Activated CD4-positive, alpha-beta T cell treated with anti-CD3 and anti-CD28 coated beads, Interleukin-2, amount 10 ng/mL, durations not matched to agents 24 days and 14 days (primary cell): ENCODE data around the gene NR4A1. TPM values are rescaled to one million over a fixed set of nuclear protein-coding genes. Genes with fewer than 3 reads are reported as not detected.
A peak's percentile ranks its signal among the peaks of the same experiment; 100 is the strongest.

Experiments used
- DNase-seq: peaks from one replicate; pipeline ENCODE4 v3.0.0; 2022
- H3K27ac Mint-ChIP-seq: one replicate; pipeline ENCODE4 v1.8.0; 2022; ENCODE audit warnings: mild to moderate bottlenecking, mixed read lengths
- H3K27me3 Mint-ChIP-seq: one replicate; pipeline ENCODE4 v1.8.0; 2022; ENCODE audit warnings: mixed read lengths
- H3K36me3 Mint-ChIP-seq: one replicate; pipeline ENCODE4 v1.8.0; 2022; ENCODE audit warnings: low read depth, mild to moderate bottlenecking, mixed read lengths
- H3K4me1 Mint-ChIP-seq: one replicate; pipeline ENCODE4 v1.8.0; 2021; ENCODE audit warnings: mixed read lengths
- H3K4me3 Mint-ChIP-seq: one replicate; pipeline ENCODE4 v1.8.0; 2022; ENCODE audit warnings: mild to moderate bottlenecking, moderate library complexity, mixed read lengths
- H3K9me3 Mint-ChIP-seq: one replicate; pipeline ENCODE4 v1.8.0; 2021; ENCODE audit warnings: mixed read lengths
- intact Hi-C: fragments of 100-400 bp; cut with micrococcal nuclease; formaldehyde crosslinking; loops from one replicate; pipeline ENCODE4 v1.15.1; 2023
- total RNA-seq: library from RNA; stranded (reverse); gene quantifications from 2 replicates; pipeline ENCODE4 v1.2.3, GENCODE V29; 2022

NR4A1 gene
- total RNA-seq, 1 donor from 2014 or later, result 57.7 TPM

DNA sequence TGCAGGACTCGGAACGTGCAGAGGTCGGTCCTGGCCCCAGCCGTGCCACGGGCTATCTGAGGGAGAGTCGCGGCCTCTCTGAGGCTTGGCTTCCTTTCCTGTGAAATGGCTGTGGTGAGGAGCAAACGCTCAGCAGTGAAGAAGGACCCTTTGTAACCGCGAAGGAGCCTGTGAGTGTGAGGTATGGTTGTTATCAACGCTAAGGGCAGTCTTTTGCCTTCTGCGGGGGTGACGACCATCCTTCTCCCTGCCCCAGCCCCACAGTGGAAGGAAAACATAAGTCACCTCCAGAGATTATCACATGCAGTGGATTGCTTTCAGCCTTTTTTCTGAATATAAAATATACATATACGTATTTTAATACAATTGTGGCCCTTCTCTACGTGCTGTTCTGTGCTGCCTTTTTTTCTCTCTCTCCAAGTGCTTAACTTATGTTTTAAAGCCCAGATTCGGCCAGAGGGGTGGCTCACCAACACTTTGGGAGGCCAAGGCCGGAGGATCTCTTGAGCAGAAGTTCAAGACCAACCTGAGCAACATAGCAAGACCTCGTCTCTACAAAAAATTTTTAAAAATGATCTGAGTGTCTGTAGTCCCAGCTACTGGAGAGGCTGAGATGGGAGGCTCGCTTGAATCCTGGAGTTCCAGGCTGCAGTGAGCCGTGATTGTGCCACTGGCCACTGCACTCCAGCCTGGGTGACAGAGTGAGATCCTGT, 27.1 kb upstream of the NR4A1 start:
- no peaks in the 10 kb centered on the region for H3K9me3 Mint-ChIP-seq
- H3K27me3 Mint-ChIP-seq, result peaks cover 3% of the 10 kb centered on the region
- H3K4me3 Mint-ChIP-seq, result peak overlapping the region; percentile 87
- H3K27ac Mint-ChIP-seq, result peak overlapping the region; percentile 96
- H3K4me1 Mint-ChIP-seq, result peaks cover 39% of the 10 kb centered on the region
- intact Hi-C loops, result loop anchor here (1.0 to 2.0 kb wide), 5 partner anchors 9 to 71 kb away; no protein-coding TSS in a partner anchor
- DNase-seq, result no peak
- no peaks in the 10 kb centered on the region for H3K36me3 Mint-ChIP-seq

- no peaks in the 10 kb centered on the region for H3K9me3 Mint-ChIP-seq
- peaks cover 3% of the 10 kb centered on the region for H3K27me3 Mint-ChIP-seq
- H3K27ac Mint-ChIP-seq, result peak overlapping the region; percentile 96
- H3K4me1 Mint-ChIP-seq, result peaks cover 39% of the 10 kb centered on the region
- DNase-seq, result peak; percentile 91
- no peaks in the 10 kb centered on the region for H3K36me3 Mint-ChIP-seq
- intact Hi-C loops, result loop anchor here (1.0 to 2.0 kb wide), 6 partner anchors 11 to 95 kb away; partner anchors contain the start of genes ATG101 and NR4A1
- H3K4me3 Mint-ChIP-seq, result peak overlapping the region; percentile 87
These were observed 26.4 kb upstream of the NR4A1 start for GRCh38 chr12:52024845-52025230.

DNA sequence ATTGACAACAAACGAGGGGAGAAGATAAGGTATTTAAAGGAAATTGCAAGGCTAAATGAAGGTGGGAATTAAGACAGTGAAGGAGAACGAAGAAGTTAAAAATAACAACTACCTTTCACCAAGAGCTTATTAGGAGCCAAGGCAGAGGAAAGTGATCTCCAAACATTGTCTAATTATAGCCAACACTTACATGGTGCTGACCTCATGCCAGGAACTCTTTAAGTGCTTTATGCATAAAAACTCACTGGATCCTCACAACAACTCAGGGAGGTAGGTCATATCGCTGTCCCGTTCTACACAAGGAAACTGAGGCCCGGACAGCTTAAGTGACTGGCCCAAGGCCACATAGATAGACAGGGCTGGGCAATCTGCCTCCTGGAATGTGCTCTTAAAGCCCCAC, 25.0 kb upstream of the NR4A1 start:
- intact Hi-C loops, result no loop called here
- Mint-ChIP-seq H3K27ac (peak overlapping the region; percentile 49), H3K27me3 (no peaks in the 10 kb centered on the region), H3K4me1 (peaks cover 27% of the 10 kb centered on the region), H3K9me3 (no peaks in the 10 kb centered on the region), H3K4me3 (peak overlapping the region; percentile 87), H3K36me3 (no peaks in the 10 kb centered on the region)
- DNase-seq, result no peak

GRCh38 chr12:52027085-52027843, 24.0 kb upstream of the NR4A1 start:
- peaks cover 27% of the 10 kb centered on the region for H3K4me1 Mint-ChIP-seq
- intact Hi-C loops, result no loop called here
- no peak overlapping the region for H3K27ac Mint-ChIP-seq
- no peak overlapping the region for H3K4me3 Mint-ChIP-seq
- DNase-seq, result no peak
- H3K9me3 Mint-ChIP-seq, result no peaks in the 10 kb centered on the region
- no peaks in the 10 kb centered on the region for H3K27me3 Mint-ChIP-seq
- H3K36me3 Mint-ChIP-seq, result no peaks in the 10 kb centered on the region

DNA sequence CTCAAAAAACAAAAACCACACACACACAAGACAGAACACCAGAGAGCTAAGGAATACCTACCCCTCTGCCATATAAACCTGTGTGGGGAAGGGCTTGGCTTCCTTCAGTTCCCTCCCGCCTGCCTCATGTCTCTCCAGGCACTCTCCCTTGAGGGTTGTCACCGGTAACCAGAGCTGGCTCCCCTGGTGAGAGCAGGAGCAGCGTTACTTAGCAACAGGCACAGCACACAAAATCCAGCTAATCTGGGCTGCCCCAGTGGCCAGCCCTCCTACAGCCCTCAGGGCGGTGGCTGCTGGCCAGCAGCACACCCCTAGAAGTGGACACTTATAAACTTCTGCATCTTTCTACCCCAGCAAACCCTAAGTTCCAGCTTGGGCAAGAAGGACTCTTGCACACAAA, 21.6 kb upstream of the NR4A1 start:
- peaks cover 7% of the 10 kb centered on the region for H3K27me3 Mint-ChIP-seq
- no peak overlapping the region for H3K4me3 Mint-ChIP-seq
- H3K36me3 Mint-ChIP-seq, result no peaks in the 10 kb centered on the region
- H3K4me1 Mint-ChIP-seq, result peaks cover 31% of the 10 kb centered on the region
- H3K9me3 Mint-ChIP-seq, result no peaks in the 10 kb centered on the region
- DNase-seq, result no peak
- no peak overlapping the region for H3K27ac Mint-ChIP-seq
- intact Hi-C loops, result no loop called here

- peak overlapping the region; percentile 81 for H3K4me3 Mint-ChIP-seq
- peaks cover 35% of the 10 kb centered on the region for H3K4me1 Mint-ChIP-seq
- H3K9me3 Mint-ChIP-seq, result no peaks in the 10 kb centered on the region
- peaks cover 20% of the 10 kb centered on the region for H3K27me3 Mint-ChIP-seq
- DNase-seq, result no peak
- no peaks in the 10 kb centered on the region for H3K36me3 Mint-ChIP-seq
- peak overlapping the region; percentile 70 for H3K27ac Mint-ChIP-seq
- intact Hi-C loops, result loop anchor here (2.0 kb wide), 1 partner anchor 36 kb away; the partner anchor contains the start of gene ATG101
These were observed 18.8 kb upstream of the NR4A1 start for GRCh38 chr12:52032446-52032803.

DNA sequence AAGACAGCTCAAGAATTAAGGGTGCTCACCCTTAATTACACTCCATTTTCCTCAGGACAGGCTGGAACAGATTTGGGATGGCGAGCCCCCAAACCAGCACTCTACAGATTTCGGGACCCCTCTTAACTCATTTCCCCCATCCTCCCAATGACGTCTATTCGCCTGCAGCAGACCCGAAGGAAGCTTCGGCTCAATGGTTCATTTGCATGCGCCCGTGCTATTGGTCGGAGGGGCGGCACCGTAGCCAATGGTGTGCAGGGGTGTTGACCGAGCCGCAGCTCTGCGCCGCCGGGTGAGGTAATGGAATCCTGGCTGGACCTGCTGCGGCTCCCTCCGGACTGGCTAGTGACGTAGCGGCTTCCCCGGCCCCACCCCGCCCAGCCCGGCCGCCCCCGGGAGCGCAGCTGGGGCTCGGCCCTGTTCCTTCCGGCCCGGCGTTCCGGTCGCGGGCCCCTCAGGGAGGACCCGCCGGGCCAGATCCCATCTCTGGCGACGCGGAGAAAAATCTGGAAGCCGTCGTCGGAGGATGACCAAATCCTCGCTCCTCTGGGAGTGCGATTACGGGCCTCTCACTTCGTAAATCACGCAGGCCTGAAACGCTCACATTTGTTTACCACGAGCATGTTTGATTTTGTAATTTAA, 18.3 kb upstream of the NR4A1 start:
- peak overlapping the region; percentile 78 for H3K27ac Mint-ChIP-seq
- H3K4me1 Mint-ChIP-seq, result peaks cover 37% of the 10 kb centered on the region
- intact Hi-C loops, result loop anchor here (1.0 to 2.0 kb wide), 3 partner anchors 10 to 36 kb away; partner anchors contain the start of genes ATG101 and NR4A1
- no peaks in the 10 kb centered on the region for H3K9me3 Mint-ChIP-seq
- H3K27me3 Mint-ChIP-seq, result peaks cover 20% of the 10 kb centered on the region
- H3K4me3 Mint-ChIP-seq, result peak overlapping the region; percentile 81
- DNase-seq, result peak; percentile 97
- H3K36me3 Mint-ChIP-seq, result no peaks in the 10 kb centered on the region

DNA sequence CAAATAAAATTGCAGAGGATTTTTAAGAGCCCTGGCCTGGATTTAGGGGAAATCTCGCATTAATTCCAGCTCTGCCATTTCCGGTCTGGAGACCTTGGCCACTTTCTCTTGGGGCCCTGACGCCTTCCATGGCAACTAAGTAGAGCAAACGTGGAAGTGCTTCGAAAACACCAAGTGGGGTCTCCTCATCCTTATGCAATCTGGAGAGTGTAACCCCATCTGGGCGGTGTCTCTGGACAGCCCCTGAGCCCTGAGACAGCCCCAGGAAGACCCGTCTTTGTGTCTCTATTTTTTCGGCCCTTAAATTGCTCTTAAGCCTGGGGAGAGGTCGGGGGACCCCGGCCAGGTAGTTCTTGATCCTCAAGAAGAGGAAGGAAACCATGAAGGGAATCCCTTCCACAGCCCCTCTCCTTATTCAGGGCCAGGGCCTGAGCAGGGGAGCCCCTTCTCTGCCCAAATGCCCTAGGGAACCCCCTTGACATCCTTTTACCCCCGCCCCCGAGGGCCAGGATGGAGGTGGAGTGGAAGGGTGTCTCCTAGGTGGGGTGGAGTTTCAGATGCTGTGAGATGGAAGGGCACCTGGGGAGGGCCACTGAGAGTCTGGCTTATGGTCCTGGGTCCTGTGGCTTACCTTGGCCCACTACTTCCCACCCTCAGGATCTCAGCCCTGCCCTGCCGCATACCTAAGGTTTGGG, 17.6 kb upstream of the NR4A1 start:
- Mint-ChIP-seq H3K9me3 (no peaks in the 10 kb centered on the region), H3K27me3 (peaks cover 20% of the 10 kb centered on the region), H3K4me3 (peak overlapping the region; percentile 81), H3K4me1 (peaks cover 42% of the 10 kb centered on the region), H3K27ac (peak overlapping the region; percentile 78), H3K36me3 (no peaks in the 10 kb centered on the region)
- intact Hi-C loops, result loop anchor here (1.0 to 2.0 kb wide), 3 partner anchors 10 to 35 kb away; partner anchors contain the start of genes ATG101 and NR4A1
- no peak for DNase-seq

DNA sequence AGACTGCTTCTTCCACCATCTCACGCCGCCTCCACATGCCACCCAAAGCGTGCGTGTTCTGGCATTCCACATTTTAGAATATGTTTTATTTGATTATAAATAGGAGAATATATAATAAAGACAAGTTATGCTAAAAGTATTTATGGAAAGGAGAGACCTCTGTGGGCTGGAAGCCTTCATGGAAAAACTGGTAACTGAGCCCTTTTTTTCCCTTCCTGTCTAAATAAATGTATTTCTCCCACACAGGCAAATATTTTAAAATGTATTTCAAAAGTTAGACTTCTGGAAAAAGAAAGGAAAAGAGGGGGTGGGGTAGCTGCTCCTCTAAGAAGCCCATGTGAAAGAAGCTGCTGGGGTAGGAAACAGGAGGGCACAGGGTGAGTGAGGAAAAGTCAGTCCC, 16.1 kb upstream of the NR4A1 start:
- Mint-ChIP-seq H3K4me1 (peaks cover 50% of the 10 kb centered on the region), H3K27me3 (peaks cover 20% of the 10 kb centered on the region), H3K4me3 (no peak overlapping the region), H3K27ac (no peak overlapping the region), H3K36me3 (no peaks in the 10 kb centered on the region), H3K9me3 (no peaks in the 10 kb centered on the region)
- no peak for DNase-seq
- intact Hi-C loops, result no loop called here

DNA sequence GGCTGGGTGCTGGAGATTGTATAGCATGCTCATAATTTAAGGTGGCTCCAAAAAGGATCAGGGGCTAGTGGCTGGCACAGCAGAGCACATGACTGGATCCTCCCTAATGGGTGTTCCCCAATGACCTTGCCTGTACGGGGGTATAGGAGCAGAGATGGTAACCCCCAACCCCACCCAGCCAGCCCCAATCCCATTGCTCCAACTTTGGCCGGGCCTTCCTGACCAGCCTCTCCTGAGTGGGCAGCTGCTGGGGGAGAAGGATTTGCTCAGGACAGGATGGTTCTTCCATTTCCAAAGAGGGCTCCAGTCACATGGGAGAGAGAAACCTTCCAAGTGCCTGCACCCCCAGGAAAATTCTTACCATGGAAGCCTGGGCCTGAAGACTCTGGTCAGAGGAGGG, 15.3 kb upstream of the NR4A1 start:
- Mint-ChIP-seq H3K4me3 (peak overlapping the region; percentile 66), H3K27ac (peak overlapping the region; percentile 47)

DNA sequence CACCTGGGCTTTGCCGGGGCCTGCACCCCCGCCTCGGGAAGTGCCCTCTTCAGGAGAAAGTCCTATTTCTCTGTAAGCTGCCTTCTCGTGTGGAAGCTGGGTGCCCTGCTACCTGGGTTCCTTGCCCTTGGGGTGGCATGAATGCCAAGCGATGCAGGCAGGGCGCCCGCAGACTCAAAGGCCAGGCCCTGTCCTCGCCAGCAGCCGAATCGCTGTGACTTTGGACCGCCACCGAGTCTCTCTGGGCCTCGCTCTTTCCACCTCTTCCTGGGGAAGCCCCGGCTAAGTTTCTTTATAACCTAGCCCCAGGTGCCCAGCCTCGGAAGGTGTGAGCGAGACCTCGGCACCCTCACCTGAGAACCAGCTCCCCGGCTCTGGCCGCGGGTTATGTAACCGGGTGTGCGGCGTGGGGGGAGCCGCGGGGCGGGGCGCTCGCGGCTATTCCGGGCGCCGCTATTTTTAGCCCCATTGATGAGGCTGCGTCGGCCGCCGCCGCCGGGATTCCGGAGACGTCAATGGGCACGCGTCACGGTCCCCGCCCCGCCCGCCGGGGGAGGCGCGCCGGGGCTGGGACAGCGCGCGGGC, 14.6 kb upstream of the NR4A1 start:
- intact Hi-C loops, result loop anchor here (1.0 kb wide), 2 partner anchors 11 to 15 kb away; partner anchors contain the start of gene NR4A1
- peak overlapping the region; percentile 66 for H3K4me3 Mint-ChIP-seq
- H3K27ac Mint-ChIP-seq, result peak overlapping the region; percentile 47

More for the DNA sequence above, 15.3 kb upstream of the NR4A1 start:
- Mint-ChIP-seq H3K27me3 (peaks cover 20% of the 10 kb centered on the region), H3K4me1 (peaks cover 56% of the 10 kb centered on the region), H3K9me3 (no peaks in the 10 kb centered on the region), H3K36me3 (no peaks in the 10 kb centered on the region)
- DNase-seq, result no peak
- intact Hi-C loops, result loop anchor here (1.0 kb wide), 1 partner anchor 11 kb away; no protein-coding TSS in a partner anchor

GRCh38 chr12:52037248-52037861, 13.9 kb upstream of the NR4A1 start:
- Mint-ChIP-seq H3K36me3 (no peaks in the 10 kb centered on the region), H3K4me1 (peaks cover 65% of the 10 kb centered on the region), H3K4me3 (peak overlapping the region; percentile 77), H3K9me3 (no peaks in the 10 kb centered on the region), H3K27ac (peak overlapping the region; percentile 23), H3K27me3 (peaks cover 20% of the 10 kb centered on the region)
- intact Hi-C loops, result loop anchor here (1.0 kb wide), 1 partner anchor 14 kb away; the partner anchor contains the start of gene NR4A1
- no peak for DNase-seq

More for the DNA sequence above, 14.6 kb upstream of the NR4A1 start:
- Mint-ChIP-seq H3K4me1 (peaks cover 59% of the 10 kb centered on the region), H3K27me3 (peaks cover 20% of the 10 kb centered on the region), H3K9me3 (no peaks in the 10 kb centered on the region), H3K36me3 (no peaks in the 10 kb centered on the region)
- peak; percentile 95 for DNase-seq
